ENCODE results near the gene MYO16.

DNA sequence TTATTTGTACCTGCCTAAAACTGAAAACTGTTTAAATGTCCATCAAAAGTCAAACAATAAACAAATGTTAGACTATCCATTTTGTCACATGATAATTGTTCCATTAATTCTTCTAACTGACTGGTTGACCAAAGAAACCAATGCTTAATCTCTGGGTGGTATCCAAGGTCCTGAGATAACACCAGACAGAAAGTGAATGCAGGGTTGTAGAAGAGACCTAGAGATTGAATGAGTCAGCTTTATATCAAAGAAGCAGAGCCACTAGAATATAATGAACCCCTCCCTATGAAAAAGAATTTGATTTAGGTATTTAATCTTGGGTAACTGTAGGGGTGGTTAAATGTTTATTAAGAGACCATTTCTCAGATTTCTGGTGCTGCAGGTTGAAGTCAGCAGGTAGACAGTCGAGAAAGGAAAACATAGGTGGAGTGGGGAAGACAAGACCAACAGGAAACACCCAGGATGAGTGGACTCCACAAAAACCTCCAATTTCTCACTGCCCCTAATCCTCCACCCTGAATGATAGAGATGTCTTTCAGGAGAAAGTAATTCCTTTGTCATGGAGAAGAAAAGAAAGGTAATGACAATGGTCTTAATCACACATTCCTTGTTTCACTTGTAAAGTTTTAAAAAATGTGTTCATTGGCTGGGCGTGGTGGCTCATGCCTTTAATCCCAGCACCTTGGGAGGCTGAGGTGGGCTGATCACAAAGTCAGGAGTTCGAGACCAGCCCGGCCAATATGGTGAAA, 620.5 kb downstream of the MYO16 start:
- TF ChIP-seq, protein P1, sequence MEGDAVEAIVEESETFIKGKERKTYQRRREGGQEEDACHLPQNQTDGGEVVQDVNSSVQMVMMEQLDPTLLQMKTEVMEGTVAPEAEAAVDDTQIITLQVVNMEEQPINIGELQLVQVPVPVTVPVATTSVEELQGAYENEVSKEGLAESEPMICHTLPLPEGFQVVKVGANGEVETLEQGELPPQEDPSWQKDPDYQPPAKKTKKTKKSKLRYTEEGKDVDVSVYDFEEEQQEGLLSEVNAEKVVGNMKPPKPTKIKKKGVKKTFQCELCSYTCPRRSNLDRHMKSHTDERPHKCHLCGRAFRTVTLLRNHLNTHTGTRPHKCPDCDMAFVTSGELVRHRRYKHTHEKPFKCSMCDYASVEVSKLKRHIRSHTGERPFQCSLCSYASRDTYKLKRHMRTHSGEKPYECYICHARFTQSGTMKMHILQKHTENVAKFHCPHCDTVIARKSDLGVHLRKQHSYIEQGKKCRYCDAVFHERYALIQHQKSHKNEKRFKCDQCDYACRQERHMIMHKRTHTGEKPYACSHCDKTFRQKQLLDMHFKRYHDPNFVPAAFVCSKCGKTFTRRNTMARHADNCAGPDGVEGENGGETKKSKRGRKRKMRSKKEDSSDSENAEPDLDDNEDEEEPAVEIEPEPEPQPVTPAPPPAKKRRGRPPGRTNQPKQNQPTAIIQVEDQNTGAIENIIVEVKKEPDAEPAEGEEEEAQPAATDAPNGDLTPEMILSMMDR (IDR thresholded peaks at IDR 0.05): no peak
- TF ChIP-seq POLR2A (IDR thresholded peaks at IDR 0.05): no peak
